HG03469 (cell line): ENCODE results near the gene KLF17.

Experiments
- ATAC-seq: cut with Tn5 transposase; IDR thresholded peaks from one replicate; pipeline ENCODE4 v1.9.1; 2021; ENCODE audit warnings: mild to moderate bottlenecking, moderate library complexity, moderate number of reproducible peaks; ENCODE audit not compliant: unreplicated experiment

Gene KLF17, protein sequence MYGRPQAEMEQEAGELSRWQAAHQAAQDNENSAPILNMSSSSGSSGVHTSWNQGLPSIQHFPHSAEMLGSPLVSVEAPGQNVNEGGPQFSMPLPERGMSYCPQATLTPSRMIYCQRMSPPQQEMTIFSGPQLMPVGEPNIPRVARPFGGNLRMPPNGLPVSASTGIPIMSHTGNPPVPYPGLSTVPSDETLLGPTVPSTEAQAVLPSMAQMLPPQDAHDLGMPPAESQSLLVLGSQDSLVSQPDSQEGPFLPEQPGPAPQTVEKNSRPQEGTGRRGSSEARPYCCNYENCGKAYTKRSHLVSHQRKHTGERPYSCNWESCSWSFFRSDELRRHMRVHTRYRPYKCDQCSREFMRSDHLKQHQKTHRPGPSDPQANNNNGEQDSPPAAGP

GRCh38 chr1:44118682-44119081, at the start of gene KLF17:
TSS of gene KLF17 (plus strand) at chr1:44118821. CDS start at chr1:44118908, 87 bp downstream.
- ATAC-seq = no peak

- ATAC-seq = no peak
Measured at GRCh38 chr1:44071461-44071860, 47.2 kb upstream of the KLF17 start.

DNA sequence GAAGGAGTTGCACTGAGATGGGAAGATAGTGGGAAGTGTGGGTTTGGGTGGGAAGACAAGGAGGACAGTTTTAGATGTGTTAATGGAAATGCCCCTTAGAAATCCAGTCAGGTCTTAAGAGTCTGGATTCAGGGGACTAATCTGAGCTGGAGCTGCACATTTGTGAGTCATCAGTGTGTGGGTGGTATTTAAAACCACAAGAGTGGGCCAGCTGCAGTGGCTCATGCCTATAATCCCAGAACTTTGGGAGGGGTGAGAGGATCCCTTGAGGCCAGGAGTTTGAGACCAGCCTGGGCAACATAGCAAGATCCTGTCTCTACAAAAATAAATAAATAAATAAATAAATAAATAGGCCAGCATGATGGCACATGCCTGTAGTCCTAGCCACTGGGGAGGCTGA, 46.4 kb upstream of the KLF17 start:
- no peak for ATAC-seq

DNA sequence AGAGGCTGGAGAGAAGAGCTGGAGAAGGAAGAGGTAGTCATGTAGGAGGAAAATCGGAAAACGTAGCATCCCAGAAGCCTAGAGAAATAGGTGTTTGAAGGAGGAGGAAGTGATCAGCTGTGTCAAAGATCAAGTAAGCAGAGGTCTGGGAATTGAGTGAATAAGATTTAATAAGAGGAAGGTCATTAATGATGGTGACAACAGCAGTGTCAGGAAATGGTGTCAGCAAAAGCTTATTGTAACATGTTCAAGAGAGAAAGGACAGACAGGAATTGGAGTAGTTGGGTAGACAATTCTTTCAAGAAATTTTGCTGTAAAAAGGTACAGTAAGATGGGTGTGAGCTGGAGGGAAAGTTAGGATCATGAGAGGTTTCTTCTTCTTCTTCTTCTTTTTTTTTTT, 45.8 kb upstream of the KLF17 start:
- no peak for ATAC-seq

DNA sequence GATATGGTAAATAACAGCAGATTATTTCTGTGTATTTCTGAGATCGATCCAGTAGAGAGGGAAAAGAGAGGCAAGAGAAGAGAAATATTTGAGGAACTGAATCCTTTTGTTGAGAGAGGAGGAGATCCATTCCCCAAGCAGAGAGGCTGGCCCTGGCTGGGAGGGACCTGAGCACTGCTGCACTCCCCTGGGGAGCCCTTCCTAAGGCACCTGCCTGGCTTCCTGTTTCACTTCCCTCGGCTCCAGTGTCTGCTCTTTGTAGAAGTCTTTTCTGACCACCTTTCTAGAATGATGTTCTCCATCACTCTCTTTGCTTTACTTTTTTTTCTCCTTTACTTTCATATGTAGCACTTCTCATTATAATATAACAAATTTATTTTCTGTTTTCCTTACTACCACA, 45.1 kb upstream of the KLF17 start:
- ATAC-seq = no peak

DNA sequence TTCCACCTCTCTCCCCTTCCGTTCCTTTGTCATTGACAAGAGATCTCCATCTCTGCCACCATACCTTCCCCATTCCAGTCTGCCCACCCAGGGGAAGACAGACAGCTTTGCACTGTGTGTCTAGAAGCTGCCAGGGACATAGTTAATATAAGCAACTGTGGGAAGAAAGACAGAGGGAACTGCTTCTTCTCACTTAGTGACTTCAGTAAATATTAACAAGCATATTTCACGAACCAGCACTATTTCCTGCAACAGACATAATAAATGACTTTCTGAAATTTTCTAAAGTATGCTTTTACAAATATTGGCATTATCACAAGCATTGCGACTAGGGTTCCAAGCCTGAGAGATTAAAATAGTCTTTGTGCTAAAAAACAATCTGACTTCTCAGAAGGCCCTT, 44.2 kb upstream of the KLF17 start:
- ATAC-seq = no peak

- no peak for ATAC-seq
Measured at GRCh38 chr1:44076066-44076465, 42.6 kb upstream of the KLF17 start.

DNA sequence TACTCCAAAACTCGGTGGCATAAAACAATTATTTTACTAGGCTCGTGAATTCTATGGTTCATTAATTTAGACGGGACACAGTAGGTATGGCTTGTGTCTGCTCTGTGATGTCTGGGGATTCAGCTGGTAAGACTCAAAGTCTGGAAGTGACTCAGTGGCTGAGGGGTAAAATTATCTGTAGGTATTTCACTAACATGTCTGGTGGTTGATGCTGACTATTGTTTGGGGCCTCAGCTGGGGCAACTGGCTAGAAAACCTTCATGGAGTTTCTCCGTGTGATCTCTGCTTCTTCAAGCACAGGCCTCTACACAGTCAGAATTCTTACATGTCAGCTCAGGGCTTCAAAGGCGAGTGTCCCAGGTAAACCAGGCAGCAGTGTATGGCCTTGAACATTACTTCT, 41.2 kb upstream of the KLF17 start:
- ATAC-seq = no peak

GRCh38 chr1:44078104-44078503, 40.5 kb upstream of the KLF17 start:
- ATAC-seq = no peak

DNA sequence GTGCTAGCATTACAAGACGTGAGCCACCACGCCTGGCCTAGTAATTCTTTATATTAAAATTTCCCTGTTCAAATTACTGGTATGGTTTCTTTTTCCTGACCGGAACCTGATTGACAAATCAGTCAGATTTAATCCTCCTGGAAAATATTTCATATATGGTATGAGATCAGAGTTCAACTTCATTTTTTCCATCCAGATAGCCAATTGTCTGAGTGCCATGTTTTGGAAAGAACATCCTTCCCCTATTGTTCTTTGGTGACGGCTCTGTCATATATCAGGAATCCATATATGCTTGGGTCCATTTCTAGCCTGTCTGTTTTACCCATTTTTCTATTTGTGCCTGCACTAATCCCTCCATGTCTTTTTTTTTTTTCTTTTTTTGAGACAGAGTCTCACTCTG, 39.1 kb upstream of the KLF17 start:
- no peak for ATAC-seq

DNA sequence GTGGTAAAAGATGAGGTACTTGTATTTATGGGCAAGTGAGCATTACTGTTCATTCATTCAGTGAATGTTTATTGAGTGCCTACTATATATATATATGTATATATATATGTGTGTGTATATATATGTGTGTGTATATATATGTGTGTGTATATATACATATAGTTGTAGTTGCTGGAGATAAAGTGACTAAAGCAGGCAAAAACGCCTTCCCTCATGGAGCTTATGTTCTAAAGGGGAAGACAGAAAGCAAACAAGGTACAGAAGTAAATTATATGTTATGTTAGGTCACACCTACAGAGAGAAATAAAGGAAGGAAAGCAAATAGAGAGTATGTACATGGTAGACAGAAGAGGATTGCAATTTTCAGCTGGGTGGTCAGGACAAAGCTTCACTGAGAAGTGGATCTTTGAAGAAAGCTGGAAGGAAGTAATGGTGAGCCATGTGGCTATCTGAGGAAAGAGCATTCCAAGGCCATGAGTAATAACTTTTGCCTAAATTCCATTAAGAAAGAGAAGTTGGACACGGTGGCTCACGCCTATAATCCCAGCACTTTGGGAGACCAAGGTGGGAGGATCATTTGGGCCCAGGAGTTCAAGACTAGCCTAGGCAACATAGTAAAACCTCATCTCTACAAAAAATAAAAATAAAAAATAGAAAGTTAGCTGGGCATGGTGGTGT, 33.5 kb upstream of the KLF17 start:
- ATAC-seq = no peak

GRCh38 chr1:44086692-44087474, 31.7 kb upstream of the KLF17 start:
- no peak for ATAC-seq

DNA sequence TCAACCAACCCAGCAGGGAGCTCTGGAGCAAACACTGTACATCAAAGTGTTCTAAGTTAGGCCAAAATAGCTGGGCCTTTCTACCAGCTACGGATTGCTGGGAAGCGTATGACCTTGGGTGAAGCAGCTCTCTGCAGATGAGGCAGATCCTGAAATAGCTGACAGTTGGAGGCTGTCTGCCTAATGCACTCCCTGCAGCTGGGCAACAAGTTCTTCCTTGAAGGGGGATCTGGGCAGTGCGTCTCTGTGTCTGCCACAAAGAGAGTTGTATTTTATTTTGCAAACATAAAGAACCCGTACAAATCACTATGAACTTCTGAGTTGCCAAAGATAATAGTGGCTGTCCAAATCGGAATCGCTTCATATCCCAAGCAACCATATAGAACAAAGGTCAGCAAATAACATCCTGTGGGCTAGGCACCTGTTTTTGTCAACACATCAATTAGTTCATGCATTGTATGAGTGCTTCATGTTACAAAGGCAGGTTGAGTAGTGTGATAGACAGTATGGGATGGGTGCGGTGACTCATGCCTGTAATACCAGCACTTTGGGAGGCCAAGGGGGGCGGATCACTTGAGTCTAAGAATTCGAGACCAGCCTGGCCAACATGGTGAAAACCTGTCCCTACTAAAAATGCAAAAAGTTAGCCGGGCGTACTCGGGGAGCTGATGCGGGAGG, 29.1 kb upstream of the KLF17 start:
- no peak for ATAC-seq

GRCh38 chr1:44090429-44091252, 28.0 kb upstream of the KLF17 start:
- ATAC-seq = no peak

GRCh38 chr1:44094047-44094446, 24.6 kb upstream of the KLF17 start:
- ATAC-seq = no peak

GRCh38 chr1:44100183-44100868, 18.3 kb upstream of the KLF17 start:
- no peak for ATAC-seq

DNA sequence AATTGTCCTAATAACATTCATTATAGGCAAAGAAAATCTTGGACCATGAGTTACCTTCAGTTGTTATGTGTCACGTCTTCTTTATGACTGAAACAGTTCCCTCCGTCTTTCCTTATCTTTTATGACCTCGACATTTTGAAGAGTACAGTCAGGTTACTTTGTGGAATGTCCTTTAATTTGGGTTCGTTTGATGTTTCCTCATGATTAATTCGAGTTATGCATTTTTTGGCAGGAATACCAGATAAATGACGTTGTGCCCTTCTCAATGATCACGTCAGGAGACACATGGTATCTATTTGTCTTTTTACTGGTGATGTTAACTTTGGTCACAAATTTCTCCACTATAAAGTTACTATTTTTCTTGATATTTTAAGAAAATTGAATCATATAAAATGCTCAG, 17.3 kb upstream of the KLF17 start:
- ATAC-seq = no peak

- ATAC-seq = no peak
Measured at GRCh38 chr1:44103270-44104131, 15.1 kb upstream of the KLF17 start.

DNA sequence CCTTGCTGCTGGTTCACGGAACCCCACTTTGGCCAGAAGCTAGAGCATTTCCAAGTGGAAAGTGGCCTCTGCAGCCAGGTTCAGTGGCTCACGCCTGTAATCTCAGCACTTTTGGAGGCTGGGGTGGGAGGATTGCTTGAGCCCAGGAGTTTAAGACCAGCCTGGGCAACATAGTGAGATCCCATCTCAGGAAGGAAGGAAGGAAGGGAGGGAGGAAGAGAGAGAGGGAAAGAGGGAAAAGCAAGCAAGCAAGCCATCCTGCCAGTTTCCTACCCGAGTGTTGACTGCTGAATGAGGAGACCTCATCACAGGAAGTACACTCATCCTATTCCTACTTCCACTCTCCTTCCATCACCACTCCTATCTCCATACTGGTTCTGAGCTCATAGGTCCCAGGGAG, 12.8 kb upstream of the KLF17 start:
- no peak for ATAC-seq
